VCaP (cell line): ENCODE measurements around the gene PRKAG3.
"Not testable (repeated sequence)": the region's sequence is repeated elsewhere in the genome, so short reads cannot be mapped to it uniquely, and the experiment has no call there.

Source experiments
- H3K27ac ChIP-seq: fragments of 450-650 bp; 2 replicates; pipeline ENCODE4 v1.5.1; 2017
- TF ChIP-seq, protein P1 (sequence below): fragments of 450-650 bp; conservative IDR thresholded peaks from 2 replicates; pipeline ENCODE4 v1.5.1; 2017; ENCODE audit warnings: mild to moderate bottlenecking, moderate library complexity

PRKAG3 gene

DNA sequence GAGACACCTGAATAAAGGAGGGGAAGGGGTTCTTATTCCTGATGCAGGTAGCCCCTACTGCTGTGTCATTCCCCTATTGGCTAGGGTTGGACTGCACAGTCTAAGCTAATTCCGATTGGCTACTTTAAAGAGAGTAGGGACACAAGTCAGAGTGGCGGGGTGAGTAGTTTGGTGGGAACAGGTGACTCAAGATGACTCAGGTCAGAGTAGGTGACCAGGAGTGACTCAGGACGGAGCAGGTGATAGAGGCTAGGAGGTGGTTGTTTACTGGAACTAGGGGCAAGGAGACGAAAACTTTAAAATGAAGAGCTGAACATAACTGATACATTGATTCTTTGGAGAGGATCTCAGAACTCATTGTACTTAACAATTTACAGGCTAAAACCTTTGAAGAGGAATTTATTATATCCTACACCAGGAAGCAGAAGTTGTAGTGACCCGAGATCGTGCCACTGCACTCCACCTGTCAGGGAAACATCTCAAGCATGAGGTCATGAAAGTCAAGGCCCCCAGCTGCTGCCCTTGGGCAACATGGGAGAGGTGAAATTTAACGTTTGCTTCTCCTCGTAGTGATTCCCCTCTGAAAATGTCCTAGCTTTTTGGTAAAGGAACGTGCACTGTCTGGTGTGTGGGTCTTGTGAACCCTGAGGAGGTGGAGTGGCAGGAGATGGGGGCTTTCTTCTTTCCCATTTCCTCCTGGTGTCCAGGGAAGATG lies 54.2 kb downstream of the PRKAG3 start:
- no peak overlapping the region for H3K27ac ChIP-seq
- TF ChIP-seq, protein P1, sequence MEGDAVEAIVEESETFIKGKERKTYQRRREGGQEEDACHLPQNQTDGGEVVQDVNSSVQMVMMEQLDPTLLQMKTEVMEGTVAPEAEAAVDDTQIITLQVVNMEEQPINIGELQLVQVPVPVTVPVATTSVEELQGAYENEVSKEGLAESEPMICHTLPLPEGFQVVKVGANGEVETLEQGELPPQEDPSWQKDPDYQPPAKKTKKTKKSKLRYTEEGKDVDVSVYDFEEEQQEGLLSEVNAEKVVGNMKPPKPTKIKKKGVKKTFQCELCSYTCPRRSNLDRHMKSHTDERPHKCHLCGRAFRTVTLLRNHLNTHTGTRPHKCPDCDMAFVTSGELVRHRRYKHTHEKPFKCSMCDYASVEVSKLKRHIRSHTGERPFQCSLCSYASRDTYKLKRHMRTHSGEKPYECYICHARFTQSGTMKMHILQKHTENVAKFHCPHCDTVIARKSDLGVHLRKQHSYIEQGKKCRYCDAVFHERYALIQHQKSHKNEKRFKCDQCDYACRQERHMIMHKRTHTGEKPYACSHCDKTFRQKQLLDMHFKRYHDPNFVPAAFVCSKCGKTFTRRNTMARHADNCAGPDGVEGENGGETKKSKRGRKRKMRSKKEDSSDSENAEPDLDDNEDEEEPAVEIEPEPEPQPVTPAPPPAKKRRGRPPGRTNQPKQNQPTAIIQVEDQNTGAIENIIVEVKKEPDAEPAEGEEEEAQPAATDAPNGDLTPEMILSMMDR: no peak

DNA sequence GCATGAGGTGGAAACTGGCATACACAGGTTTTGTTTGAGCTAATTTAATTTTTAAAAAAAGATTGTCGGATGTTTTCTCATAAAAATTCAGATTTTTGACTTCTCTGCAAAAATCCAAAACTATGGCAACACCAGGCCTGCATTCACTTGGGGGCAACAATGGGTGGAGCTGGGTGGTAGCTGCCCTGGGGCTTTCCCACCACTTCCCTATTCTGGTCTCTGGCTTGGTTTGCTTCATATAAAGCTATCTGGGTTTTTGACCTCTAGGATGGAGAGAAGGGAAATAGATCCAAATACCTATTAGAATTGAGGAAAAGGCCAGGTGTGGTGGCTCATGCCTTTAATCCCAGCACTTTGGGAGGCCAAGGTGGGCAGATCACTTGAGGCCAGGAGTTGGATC lies 55.1 kb downstream of the PRKAG3 start:
- TF ChIP-seq, protein P1: no peak
- H3K27ac ChIP-seq: no peak overlapping the region

GRCh38 chr2:218773881-218774280 lies 57.7 kb downstream of the PRKAG3 start:
- H3K27ac ChIP-seq: no peak overlapping the region
- TF ChIP-seq, protein P1: no peak

GRCh38 chr2:218772759-218773158 lies 58.8 kb downstream of the PRKAG3 start:
- H3K27ac ChIP-seq: not testable (repeated sequence)
